Caco-2 (cell line): ENCODE results near the gene MMP10. TPM values are rescaled to one million over a fixed set of nuclear protein-coding genes. Genes with fewer than 3 reads are reported as not detected.

ENCODE experiments used
- BruUV-seq: library from RNA; stranded (reverse); fragments of 400-500 nt; replicated peaks from 2 replicates; lab custom pipeline; 2021; lab: Mats Ljungman, UMichigan
- CTCF ChIA-PET: fragments of 300-600 bp; sonication (Branson Sonifier 250); formaldehyde crosslinking; loops from one replicate; lab custom pipeline; 2022; ENCODE audit warnings: antibody characterized with exemption; lab: Charles Lee
- POLR2A ChIA-PET: fragments of 300-600 bp; sonication (Branson Sonifier 250); formaldehyde crosslinking; loops from one replicate; lab custom pipeline; 2022; ENCODE audit warnings: antibody characterized with exemption; lab: Charles Lee
- DNase-seq, 2 experiments: peaks; one replicate each; pipeline versions ENCODE4 v3.0.0 to v3.0.0-alpha.2; 2020 to 2022
- H3K27me3 ChIP-seq: replicated peaks from 2 replicates; pipeline ENCODE4 v1.6.0; 2011; ENCODE audit warnings: low read length; ENCODE audit not compliant: control insufficient read depth, insufficient read depth
- H3K36me3 ChIP-seq: 2 replicates; pipeline ENCODE4 v1.5.1; 2011; ENCODE audit warnings: low read length; ENCODE audit not compliant: control insufficient read depth, insufficient read depth
- H3K4me1 ChIP-seq: fragments of 250-450 bp; sonication (Bioruptor Pico); 2 replicates; pipeline ENCODE4 v1.5.1; 2020; ENCODE audit warnings: mild to moderate bottlenecking
- H3K4me3 ChIP-seq: 2 replicates; pipeline ENCODE4 v1.5.1; 2011; ENCODE audit warnings: low read depth, mild to moderate bottlenecking, control low read depth, low read length
- H3K9me3 ChIP-seq: fragments of 250-450 bp; sonication (Bioruptor Pico); 2 replicates; pipeline ENCODE4 v1.5.1; 2020; ENCODE audit warnings: mild to moderate bottlenecking, moderate library complexity
- H3K27ac Mint-ChIP-seq: one replicate; pipeline ENCODE4 v1.8.0; 2022; ENCODE audit warnings: mixed read lengths; ENCODE audit not compliant: unreplicated experiment
- H3K27me3 Mint-ChIP-seq: one replicate; pipeline ENCODE4 v1.8.0; 2022; ENCODE audit warnings: mixed read lengths; ENCODE audit not compliant: insufficient read depth, unreplicated experiment
- H3K36me3 Mint-ChIP-seq: one replicate; pipeline ENCODE4 v1.8.0; 2022; ENCODE audit warnings: mild to moderate bottlenecking, mixed read lengths; ENCODE audit not compliant: insufficient read depth, unreplicated experiment
- H3K4me1 Mint-ChIP-seq: one replicate; pipeline ENCODE4 v1.8.0; 2022; ENCODE audit warnings: low read depth, mixed read lengths; ENCODE audit not compliant: unreplicated experiment
- H3K4me3 Mint-ChIP-seq: one replicate; pipeline ENCODE4 v1.8.0; 2022; ENCODE audit warnings: mild to moderate bottlenecking, moderate library complexity, mixed read lengths; ENCODE audit not compliant: unreplicated experiment
- H3K9me3 Mint-ChIP-seq: one replicate; pipeline ENCODE4 v1.8.0; 2022; ENCODE audit warnings: mixed read lengths; ENCODE audit not compliant: unreplicated experiment
- CTCF ChIP-seq, 2 experiments: fragments of 200-600 bp in 1 of 2; IDR thresholded peaks; 1 replicate in 1 of 2; 2 replicates in 1 of 2; pipeline versions ENCODE4 v1.5.1 to v1.8.0; 2011 to 2022; ENCODE audit warnings: antibody characterized with exemption in 1 of 2, control low read depth in 1 of 2, inconsistent platforms in 1 of 2, low read depth in 1 of 2, low read length in 1 of 2, mild to moderate bottlenecking in 1 of 2, moderate library complexity in 1 of 2; ENCODE audit not compliant: insufficient read depth in 1 of 2, severe bottlenecking in 1 of 2, unreplicated experiment in 1 of 2
- intact Hi-C: fragments of 100-400 bp; cut with micrococcal nuclease; formaldehyde crosslinking; loops from one replicate; pipeline ENCODE4 v1.10.0; 2022; ENCODE audit not compliant: unreplicated experiment
- total RNA-seq: library from RNA; stranded (reverse); gene quantifications from 2 replicates; pipeline ENCODE4 v1.2.3, GENCODE V29; 2022

Gene MMP10
- total RNA-seq, 1 experiment from 2014 or later: 0.16 TPM

- Mint-ChIP-seq H3K9me3 (peaks cover 9% of the 10 kb centered on the region), H3K36me3 (no peaks in the 10 kb centered on the region), H3K4me1 (no peaks in the 10 kb centered on the region), H3K4me3 (no peak overlapping the region), H3K27me3 (no peaks in the 10 kb centered on the region), H3K27ac (no peak overlapping the region)
- Histone ChIP-seq H3K4me3 (no peak overlapping the region), H3K9me3 (no peaks in the 10 kb centered on the region; the same call in 1 of the 2 replicates), H3K4me1 (no peaks in the 10 kb centered on the region), H3K36me3 (no peaks in the 10 kb centered on the region), H3K27me3 (no peaks in the 10 kb centered on the region)
- peak; percentile 71 to 78 for TF ChIP-seq CTCF (IDR thresholded peaks at IDR 0.05; ENCODE audit: insufficient read depth in 1 of 2, low read depth in 1 of 2, low read length in 1 of 2, severe bottlenecking in 1 of 2, unreplicated experiment in 1 of 2)
- intact Hi-C loops: loop anchor here (1.0 to 5.0 kb wide), 4 partner anchors 78 to 244 kb away; no protein-coding TSS in a partner anchor
- peak in 1 of 2 experiments; percentile 49 for DNase-seq
- ChIA-PET POLR2A (no interaction called here), CTCF (interaction anchor here (0.8 to 1.1 kb wide), 3 partner anchors 27 to 104 kb away, joined by 3 read pairs; no protein-coding TSS in a partner anchor)
- BruUV-seq: no TSS peak
Measured at GRCh38 chr11:102810950-102811660, 30.7 kb upstream of the MMP10 start.

- no peak overlapping the region for H3K4me3 ChIP-seq
- no peaks in the 10 kb centered on the region for H3K36me3 ChIP-seq
- H3K27me3 ChIP-seq: no peaks in the 10 kb centered on the region
- POLR2A ChIA-PET: no interaction called here
- Mint-ChIP-seq H3K36me3 (no peaks in the 10 kb centered on the region), H3K4me3 (no peak overlapping the region), H3K27me3 (no peaks in the 10 kb centered on the region), H3K27ac (no peak overlapping the region), H3K9me3 (no peaks in the 10 kb centered on the region), H3K4me1 (peaks cover 6% of the 10 kb centered on the region)
- no peaks in the 10 kb centered on the region for H3K9me3 ChIP-seq
- no peak for TF ChIP-seq CTCF (IDR thresholded peaks at IDR 0.05; ENCODE audit: insufficient read depth in 1 of 2, low read depth in 1 of 2, low read length in 1 of 2, severe bottlenecking in 1 of 2, unreplicated experiment in 1 of 2)
- no peaks in the 10 kb centered on the region for H3K4me1 ChIP-seq
- intact Hi-C loops: loop anchor here (2.0 to 5.0 kb wide), 2 partner anchors 82 to 245 kb away; no protein-coding TSS in a partner anchor
- CTCF ChIA-PET: interaction anchor here (0.8 to 1.2 kb wide), 4 partner anchors 26 to 105 kb away, joined by 3 read pairs; no protein-coding TSS in a partner anchor
- no TSS peak for BruUV-seq
- DNase-seq: no peak
Measured at GRCh38 chr11:102809971-102810370, 29.5 kb upstream of the MMP10 start.

GRCh38 chr11:102807921-102808320 is 27.5 kb upstream of the MMP10 start:
- CTCF ChIA-PET: interaction anchor here (0.8 kb wide), 1 partner anchor 56 kb away, joined by 3 read pairs; no protein-coding TSS in a partner anchor
- DNase-seq: peak; percentile 60 to 68
- H3K9me3 Mint-ChIP-seq: no peaks in the 10 kb centered on the region

More at GRCh38 chr11:102807921-102808320, 27.5 kb upstream of the MMP10 start:
- intact Hi-C loops: no loop called here
- no peaks in the 10 kb centered on the region for H3K27me3 ChIP-seq
- H3K27ac Mint-ChIP-seq: no peak overlapping the region
- H3K36me3 ChIP-seq: no peaks in the 10 kb centered on the region
- no TSS peak for BruUV-seq
- peaks cover 6% of the 10 kb centered on the region for H3K4me1 Mint-ChIP-seq
- TF ChIP-seq CTCF (IDR thresholded peaks at IDR 0.05; ENCODE audit: insufficient read depth in 1 of 2, low read depth in 1 of 2, low read length in 1 of 2, severe bottlenecking in 1 of 2, unreplicated experiment in 1 of 2): peak; percentile 45 to 48
- no peaks in the 10 kb centered on the region for H3K36me3 Mint-ChIP-seq
- POLR2A ChIA-PET: no interaction called here
- H3K4me3 Mint-ChIP-seq: no peak overlapping the region
- no peaks in the 10 kb centered on the region for H3K27me3 Mint-ChIP-seq
- no peak overlapping the region for H3K4me3 ChIP-seq
- H3K9me3 ChIP-seq: no peaks in the 10 kb centered on the region
- H3K4me1 ChIP-seq: no peaks in the 10 kb centered on the region
